Right lobe of liver (tissue), 6 donors: ENCODE results near the gene TLN1. TPM values are rescaled to one million over a fixed set of nuclear protein-coding genes. Genes with fewer than 3 reads are reported as not detected.

Experiments
- ATAC-seq, 4 donors: fragments of 200-7000 bp; cut with Tn5 transposase; one replicate each; pipeline ENCODE4 v1.9.1; 2020; ENCODE audit warnings: mild to moderate bottlenecking in 4 of 4, moderate library complexity in 4 of 4
- DNase-seq, 3 donors: peaks; one replicate each; pipeline ENCODE4 v3.0.0-alpha.2; 2020
- H3K27ac ChIP-seq, 3 donors: fragments of 200-600 bp; one replicate each; pipeline ENCODE4 v1.8.0; 2022
- H3K27me3 ChIP-seq, 2 donors: fragments of 200-600 bp; one replicate each; pipeline ENCODE4 v1.8.0; 2022
- H3K36me3 ChIP-seq, 4 donors: fragments of 200-600 bp; sonication (generic) in 1 of 4; one replicate each; pipeline versions ENCODE4 v1.5.1 to v1.8.0; 2017 to 2022; ENCODE audit warnings: control low read depth in 1 of 4
- H3K4me1 ChIP-seq, 4 donors: fragments of 200-600 bp; sonication (generic) in 1 of 4; one replicate each; pipeline versions ENCODE4 v1.5.1 to v1.8.0; 2017 to 2022; ENCODE audit warnings: control low read depth in 1 of 4
- H3K4me3 ChIP-seq, 3 donors: fragments of 200-600 bp; one replicate each; pipeline ENCODE4 v1.8.0; 2022
- H3K9me3 ChIP-seq, 4 donors: fragments of 200-600 bp; sonication (generic) in 1 of 4; one replicate each; pipeline versions ENCODE4 v1.5.1 to v1.8.0; 2017 to 2022; ENCODE audit warnings: control low read depth in 1 of 4
- CTCF ChIP-seq, 4 donors: fragments of 200-600 bp in 3 of 4; fragments of 450-650 bp in 1 of 4; IDR thresholded peaks; one replicate each; pipeline versions ENCODE4 v1.5.1 to v1.8.0; 2016 to 2022; ENCODE audit warnings: antibody characterized with exemption in 4 of 4, mild to moderate bottlenecking in 2 of 4
- POLR2A ChIP-seq: fragments of 450-650 bp; IDR thresholded peaks from one replicate; pipeline ENCODE4 v1.6.1; 2017; ENCODE audit warnings: antibody characterized with exemption, mild to moderate bottlenecking
- WGBS: methylation state at CpG from one replicate; pipeline ENCODE4 v1.1.6; 2018; ENCODE audit warnings: low coverage, low lambda C conversion rate; ENCODE audit not compliant: insufficient coverage; ENCODE audit errors: missing lambda C conversion rate; 5-methylcytosine and 5-hydroxymethylcytosine counted together
- intact Hi-C, 2 donors: fragments of 100-400 bp; cut with DNase I; formaldehyde crosslinking; loops; one replicate each; pipeline versions ENCODE4 v1.11.2 to v1.14.1; 2022
- total RNA-seq, 6 experiments: library from RNA; depleted of rRNA in 2 of 6; stranded (reverse); fragments of >200 nt in 2 of 6; fragmentation: NEBNext Ultra II Directional in 3 of 6; extraction: Animal tissue kit (Norgen Biotek cat#: 25700) in 3 of 6; gene quantifications; one replicate each; pipeline versions ENCODE4 v1.1.0 to v1.2.4, GENCODE V29; 2016 to 2023
- donor health status: DM: no; HTN: yes; CAD: no.
- donor health status: DM: no; HTN: no; CAD: no.
- donor health status: DM: no; HTN: no; CAD: no.
- donor health status: DM: no; HTN: yes; CAD: no.
- donor health status: DM: no; HTN: yes; CAD: no.

TLN1 gene
- total RNA-seq, 6 experiments from 2014 or later, result 103 to 168 (median 128) TPM

DNA sequence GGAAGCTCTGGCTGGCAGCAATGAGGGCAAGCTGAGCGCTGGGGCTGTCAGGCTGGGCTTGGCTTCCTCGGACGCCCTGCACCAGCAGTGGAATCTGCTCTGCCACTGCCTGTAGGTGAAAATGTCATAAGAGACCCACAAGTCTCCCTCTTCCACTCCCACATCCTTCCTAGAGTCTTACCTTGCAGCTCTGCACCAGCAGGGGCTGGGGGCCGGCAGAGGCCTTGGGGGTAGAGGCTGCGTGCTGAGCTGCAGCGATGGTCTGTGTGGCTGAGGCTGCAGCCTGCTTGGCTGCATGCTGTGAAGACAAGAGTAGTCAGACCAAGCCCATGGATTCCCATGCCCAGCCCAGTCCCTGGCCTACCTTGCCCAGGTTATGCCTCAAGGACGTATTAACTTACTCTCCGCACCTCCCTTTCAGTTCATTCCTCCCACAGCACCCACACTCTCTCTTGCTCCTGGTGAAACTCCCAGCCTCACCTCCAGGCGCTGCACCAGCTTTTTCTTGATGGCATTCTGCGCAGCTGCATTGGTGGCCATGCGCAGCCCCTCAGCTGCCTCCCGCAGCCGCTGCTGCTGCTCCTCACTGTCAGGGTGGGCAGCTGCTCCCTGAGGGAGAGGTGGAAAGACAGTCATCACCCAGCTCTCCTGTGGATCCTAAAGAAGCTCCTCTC is 17.3 kb downstream of the TLN1 start:
- peaks cover 57 to 100% (median 77%) of the 10 kb centered on the region in 4 donors for H3K36me3 ChIP-seq
- H3K4me3 ChIP-seq, result no peak overlapping the region
- H3K27me3 ChIP-seq, result no peaks in the 10 kb centered on the region
- no peaks in the 10 kb centered on the region for H3K9me3 ChIP-seq
- DNase-seq (no peak), ATAC-seq (peak in 1 of 4 donors; percentile 3)
- 100% methylated on average over 6 of the region's 13 CpGs for WGBS
- no peak for TF ChIP-seq CTCF (IDR thresholded peaks at IDR 0.05)
- no peak for TF ChIP-seq POLR2A
- intact Hi-C loops, result no loop called here
- H3K27ac ChIP-seq, result no peak overlapping the region
- no peaks in the 10 kb centered on the region for H3K4me1 ChIP-seq

DNA sequence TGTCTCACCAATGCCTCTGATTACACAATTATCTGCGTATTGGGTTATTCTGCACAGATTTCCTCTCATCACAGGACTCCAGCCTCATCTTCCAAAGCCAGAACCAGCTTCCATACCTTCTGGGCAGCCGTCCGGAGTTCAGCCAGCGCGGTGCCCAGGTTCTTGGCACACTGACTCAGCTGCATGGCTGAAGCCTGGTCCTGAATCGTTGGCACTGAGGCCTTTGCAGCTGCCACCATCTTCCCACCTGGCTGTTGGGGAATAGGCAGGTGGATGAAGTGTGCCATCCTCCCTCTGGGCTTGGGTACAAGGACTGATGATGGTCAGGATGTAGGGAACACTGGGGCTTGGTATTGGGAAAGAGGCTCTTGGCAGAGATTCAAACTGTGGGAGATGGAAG is 17.9 kb downstream of the TLN1 start:
- Histone ChIP-seq H3K4me1 (no peaks in the 10 kb centered on the region), H3K27ac (no peak overlapping the region), H3K9me3 (no peaks in the 10 kb centered on the region), H3K27me3 (no peaks in the 10 kb centered on the region), H3K36me3 (peaks cover 51 to 98% (median 73%) of the 10 kb centered on the region in 4 donors), H3K4me3 (no peak overlapping the region)
- intact Hi-C loops, result no loop called here
- no CpG with 5 or more reads among the region's 6 CpGs for WGBS
- TF ChIP-seq POLR2A (no peak), CTCF (IDR thresholded peaks at IDR 0.05) (no peak)
- ATAC-seq, result peak in 3 of 4 donors; percentile 24 to 57 (median 41)
- no peak for DNase-seq

GRCh38 chr9:35713578-35713977 is 18.4 kb downstream of the TLN1 start:
- ATAC-seq (no peak), DNase-seq (no peak)
- Histone ChIP-seq H3K4me3 (no peak overlapping the region), H3K36me3 (peaks cover 47 to 98% (median 72%) of the 10 kb centered on the region in 4 donors), H3K27me3 (no peaks in the 10 kb centered on the region), H3K4me1 (no peaks in the 10 kb centered on the region), H3K27ac (no peak overlapping the region), H3K9me3 (no peaks in the 10 kb centered on the region)
- TF ChIP-seq POLR2A, result no peak
- TF ChIP-seq CTCF (IDR thresholded peaks at IDR 0.05), result no peak
- intact Hi-C loops, result no loop called here
- WGBS, result 93% methylated on average over 2 of the region's 3 CpGs

DNA sequence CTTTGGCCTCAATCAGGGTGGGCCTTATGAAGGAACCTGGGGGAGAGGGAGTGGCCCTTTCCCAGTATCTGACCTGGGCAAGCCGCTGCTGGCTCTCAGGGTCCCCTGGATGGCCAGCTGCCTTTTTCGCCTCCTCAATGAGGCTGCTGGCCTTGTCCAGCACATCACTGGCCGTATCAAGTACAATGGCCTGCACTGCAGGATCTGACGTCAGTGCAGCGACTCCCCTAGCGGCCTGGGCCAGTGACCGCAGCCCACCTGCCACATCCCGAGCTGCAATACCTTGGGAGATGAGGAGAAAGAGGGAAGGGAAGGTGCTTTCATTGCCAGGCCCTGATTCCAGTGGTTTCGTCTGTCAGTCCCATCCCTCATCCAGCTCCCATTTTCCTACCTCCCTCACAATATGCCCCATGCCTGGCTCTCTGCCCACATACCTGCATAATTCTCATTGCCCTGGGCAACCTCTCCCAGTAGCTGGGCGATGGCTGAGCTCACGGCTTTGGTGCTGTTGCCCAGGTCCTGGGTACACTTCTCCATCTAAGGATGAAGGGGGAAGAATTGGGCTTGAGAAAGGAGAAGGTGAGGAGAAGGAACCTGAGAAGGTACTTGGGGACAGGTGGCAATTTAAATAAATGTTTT is 19.1 kb downstream of the TLN1 start:
- 83% methylated on average over 5 of the region's 11 CpGs for WGBS
- intact Hi-C loops, result no loop called here

More for the DNA sequence above, 19.1 kb downstream of the TLN1 start:
- Histone ChIP-seq H3K9me3 (no peaks in the 10 kb centered on the region), H3K4me1 (no peaks in the 10 kb centered on the region), H3K4me3 (no peak overlapping the region), H3K36me3 (peaks cover 45 to 98% (median 75%) of the 10 kb centered on the region in 4 donors), H3K27me3 (no peaks in the 10 kb centered on the region), H3K27ac (no peak overlapping the region)
- no peak for DNase-seq
- TF ChIP-seq CTCF (IDR thresholded peaks at IDR 0.05), result no peak
- TF ChIP-seq POLR2A, result no peak
- no peak for ATAC-seq
